Effector memory CD4-positive, alpha-beta T cell (primary cell): ENCODE measurements around the gene BUD23.
A peak's percentile ranks its signal among the peaks of the same experiment; 100 is the strongest.

Source experiments
- DNase-seq, 3 donors: peaks; one replicate each; pipeline ENCODE4 v3.0.0-alpha.2; 2020
- H3K27ac ChIP-seq: 2 replicates; pipeline ENCODE4 v1.7.0; 2013; ENCODE audit warnings: mild to moderate bottlenecking, low read length, moderate library complexity; ENCODE audit not compliant: insufficient read depth, poor library complexity, severe bottlenecking
- H3K27me3 ChIP-seq: replicated peaks from 2 replicates; pipeline ENCODE4 v1.7.0; 2013; ENCODE audit warnings: mild to moderate bottlenecking, low read length; ENCODE audit not compliant: insufficient read depth, control insufficient read depth, poor library complexity, severe bottlenecking
- H3K36me3 ChIP-seq: 2 replicates; pipeline ENCODE4 v1.7.0; 2013; ENCODE audit warnings: mild to moderate bottlenecking, low read length, moderate library complexity; ENCODE audit not compliant: control insufficient read depth, insufficient read depth
- H3K4me1 ChIP-seq: 2 replicates; pipeline ENCODE4 v1.7.0; 2013; ENCODE audit warnings: low read length, mild to moderate bottlenecking; ENCODE audit not compliant: control insufficient read depth, insufficient read depth, poor library complexity, severe bottlenecking
- H3K4me3 ChIP-seq: 2 replicates; pipeline ENCODE4 v1.7.0; 2013; ENCODE audit warnings: low read length, low read depth, mild to moderate bottlenecking; ENCODE audit not compliant: insufficient read depth, poor library complexity, severe bottlenecking
- H3K9me3 ChIP-seq: 2 replicates; pipeline ENCODE4 v1.7.0; 2013; ENCODE audit warnings: mild to moderate bottlenecking, low read length, moderate library complexity; ENCODE audit not compliant: control insufficient read depth

Gene BUD23

DNA sequence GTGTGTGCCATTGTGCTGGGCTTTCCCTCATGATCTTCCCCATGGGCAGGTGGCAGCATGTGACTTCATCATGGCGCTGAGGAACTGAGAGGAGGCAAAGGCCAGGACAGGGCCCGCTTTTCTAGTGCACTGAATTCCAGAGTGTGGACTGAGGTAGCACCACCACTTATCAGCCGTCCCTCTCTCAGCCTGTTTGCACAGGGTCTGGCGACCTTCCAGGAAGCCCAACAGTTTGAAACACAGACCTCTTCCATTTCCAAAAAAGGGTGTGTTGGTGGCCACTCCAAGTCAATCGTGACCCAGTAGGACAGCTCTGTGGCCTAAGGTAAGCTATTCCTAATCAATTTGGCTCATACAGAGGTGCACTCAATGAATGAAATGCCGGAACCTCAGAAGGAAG lies 4.5 kb upstream of the BUD23 start:
- no peaks in the 10 kb centered on the region for H3K27me3 ChIP-seq
- peaks cover 7% of the 10 kb centered on the region for H3K36me3 ChIP-seq
- peaks cover 18% of the 10 kb centered on the region for H3K4me1 ChIP-seq
- DNase-seq, result no peak
- no peaks in the 10 kb centered on the region for H3K9me3 ChIP-seq
- H3K4me3 ChIP-seq, result no peak overlapping the region
- H3K27ac ChIP-seq, result no peak overlapping the region

- DNase-seq, result no peak
- H3K4me1 ChIP-seq, result peaks cover 23% of the 10 kb centered on the region
- H3K4me3 ChIP-seq, result no peak overlapping the region
- peaks cover 7% of the 10 kb centered on the region for H3K36me3 ChIP-seq
- no peaks in the 10 kb centered on the region for H3K27me3 ChIP-seq
- H3K27ac ChIP-seq, result no peak overlapping the region
- no peaks in the 10 kb centered on the region for H3K9me3 ChIP-seq
These were observed 3.7 kb upstream of the BUD23 start for GRCh38 chr7:73679709-73680108.

GRCh38 chr7:73680501-73680900 lies 2.9 kb upstream of the BUD23 start:
- no peak for DNase-seq
- H3K4me3 ChIP-seq, result no peak overlapping the region
- peaks cover 23% of the 10 kb centered on the region for H3K4me1 ChIP-seq
- H3K36me3 ChIP-seq, result peaks cover 7% of the 10 kb centered on the region
- no peak overlapping the region for H3K27ac ChIP-seq
- H3K9me3 ChIP-seq, result no peaks in the 10 kb centered on the region
- H3K27me3 ChIP-seq, result no peaks in the 10 kb centered on the region

- H3K4me3 ChIP-seq, result no peak overlapping the region
- peaks cover 7% of the 10 kb centered on the region for H3K36me3 ChIP-seq
- H3K4me1 ChIP-seq, result peaks cover 23% of the 10 kb centered on the region
- H3K27ac ChIP-seq, result no peak overlapping the region
- H3K9me3 ChIP-seq, result no peaks in the 10 kb centered on the region
- H3K27me3 ChIP-seq, result no peaks in the 10 kb centered on the region
- no peak for DNase-seq
These were observed 2.4 kb upstream of the BUD23 start for GRCh38 chr7:73681031-73681430.

- H3K36me3 ChIP-seq, result peaks cover 14% of the 10 kb centered on the region
- DNase-seq, result no peak
- H3K27ac ChIP-seq, result peak overlapping the region; percentile 80
- no peaks in the 10 kb centered on the region for H3K9me3 ChIP-seq
- no peaks in the 10 kb centered on the region for H3K27me3 ChIP-seq
- H3K4me3 ChIP-seq, result peak overlapping the region; percentile 97
- H3K4me1 ChIP-seq, result peaks cover 23% of the 10 kb centered on the region
These were observed 697 bp upstream of the BUD23 start for GRCh38 chr7:73682745-73683055.

DNA sequence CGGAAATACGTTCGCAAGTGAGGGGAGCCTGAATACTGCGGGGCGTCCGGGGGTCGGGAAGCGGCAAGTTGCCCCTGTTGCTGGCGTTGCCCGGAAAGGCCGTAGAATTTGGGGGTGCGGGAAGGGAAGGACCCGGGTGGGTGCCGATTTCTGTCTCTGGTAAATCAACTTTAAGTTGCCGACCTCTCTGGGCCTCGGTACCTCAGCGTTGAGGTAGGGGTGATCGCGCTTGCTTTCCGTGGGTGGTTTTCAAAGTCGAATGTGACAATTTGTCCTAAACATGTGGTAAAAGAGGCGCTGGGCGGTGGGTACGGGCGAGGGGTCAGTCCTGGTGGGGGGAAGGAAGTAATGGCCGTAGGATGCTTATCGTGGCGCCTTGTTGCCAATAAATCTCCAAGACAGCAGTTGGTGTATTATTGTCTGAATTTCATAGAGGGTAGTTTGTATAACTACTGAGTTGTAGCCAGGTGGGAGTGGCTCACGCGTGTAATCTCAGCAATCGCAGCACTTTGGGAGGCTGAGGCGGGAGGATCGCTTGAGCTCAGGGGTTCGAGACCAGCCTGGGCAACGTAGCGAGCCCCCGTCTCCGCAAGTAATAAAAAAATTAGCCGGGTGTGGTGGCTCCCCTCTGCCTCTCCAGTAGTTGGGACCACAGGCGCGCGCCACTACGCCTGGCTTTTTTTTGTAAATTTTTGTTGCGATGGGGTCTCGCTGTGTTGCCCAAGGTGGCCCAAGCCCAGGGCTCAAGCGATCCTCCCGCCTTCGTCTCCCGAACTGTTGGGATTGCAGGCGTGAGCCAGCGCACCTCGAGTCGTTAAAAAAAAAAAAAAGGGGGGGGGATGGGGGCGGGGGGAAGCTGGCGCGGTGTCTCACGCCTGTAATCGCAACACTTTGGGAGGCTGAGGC lies 644 bp downstream of the BUD23 start:
- DNase-seq, result no peak
- H3K9me3 ChIP-seq, result no peaks in the 10 kb centered on the region
- H3K4me3 ChIP-seq, result peak overlapping the region; percentile 97
- peak overlapping the region; percentile 77 for H3K27ac ChIP-seq
- no peaks in the 10 kb centered on the region for H3K27me3 ChIP-seq
- H3K36me3 ChIP-seq, result peaks cover 23% of the 10 kb centered on the region
- H3K4me1 ChIP-seq, result peaks cover 23% of the 10 kb centered on the region

- Histone ChIP-seq H3K27ac (no peak overlapping the region), H3K36me3 (peaks cover 20% of the 10 kb centered on the region), H3K27me3 (no peaks in the 10 kb centered on the region), H3K4me3 (no peak overlapping the region), H3K4me1 (peaks cover 23% of the 10 kb centered on the region), H3K9me3 (no peaks in the 10 kb centered on the region)
- no peak for DNase-seq
These were observed 1.9 kb downstream of the BUD23 start for GRCh38 chr7:73685311-73685710.

- peaks cover 8% of the 10 kb centered on the region for H3K4me1 ChIP-seq
- no peak for DNase-seq
- peaks cover 50% of the 10 kb centered on the region for H3K36me3 ChIP-seq
- no peak overlapping the region for H3K4me3 ChIP-seq
- H3K27me3 ChIP-seq, result no peaks in the 10 kb centered on the region
- no peak overlapping the region for H3K27ac ChIP-seq
- H3K9me3 ChIP-seq, result no peaks in the 10 kb centered on the region
These were observed 4.9 kb downstream of the BUD23 start for GRCh38 chr7:73688288-73688687.

GRCh38 chr7:73690646-73691045 lies 7.2 kb downstream of the BUD23 start:
- Histone ChIP-seq H3K4me1 (no peaks in the 10 kb centered on the region), H3K36me3 (peaks cover 73% of the 10 kb centered on the region), H3K27me3 (no peaks in the 10 kb centered on the region), H3K9me3 (no peaks in the 10 kb centered on the region), H3K27ac (no peak overlapping the region), H3K4me3 (no peak overlapping the region)
- DNase-seq, result no peak

DNA sequence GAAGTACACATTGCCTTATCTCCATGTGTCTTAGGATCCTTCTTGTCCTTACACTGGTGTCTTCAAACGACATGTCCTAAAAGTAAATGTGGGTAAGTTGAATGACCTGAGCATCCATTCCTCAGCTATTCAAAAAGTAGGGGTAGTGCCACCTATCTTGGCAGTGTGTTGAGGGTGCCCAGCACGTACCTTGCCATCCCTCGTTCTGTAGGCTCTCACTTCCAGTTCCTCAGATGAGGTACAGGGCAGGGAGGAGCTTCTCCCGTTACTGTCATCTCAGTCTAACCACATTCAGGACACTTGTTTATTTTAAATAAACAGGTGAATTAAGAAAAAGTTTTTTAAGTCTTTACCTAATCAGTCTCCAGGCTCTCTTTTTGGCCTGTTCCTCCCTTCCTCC lies 13.0 kb downstream of the BUD23 start:
- Histone ChIP-seq H3K36me3 (peaks cover 83% of the 10 kb centered on the region), H3K27ac (no peak overlapping the region), H3K27me3 (no peaks in the 10 kb centered on the region), H3K4me3 (no peak overlapping the region), H3K4me1 (no peaks in the 10 kb centered on the region), H3K9me3 (no peaks in the 10 kb centered on the region)
- no peak for DNase-seq
